Mononuclear cell (primary cell): ENCODE data around the gene DRC1. TPM values are rescaled to one million over a fixed set of nuclear protein-coding genes. Genes with fewer than 3 reads are reported as not detected.
"Not testable (repeated sequence)": the region's sequence is repeated elsewhere in the genome, so short reads cannot be mapped to it uniquely, and the experiment has no call there.

Experiments used
- H3K27me3 ChIP-seq: 2 replicates; pipeline ENCODE4 v1.6.0; 2011; ENCODE audit warnings: low read length, control low read depth; ENCODE audit not compliant: insufficient read depth
- H3K4me1 ChIP-seq: 2 replicates; pipeline ENCODE4 v1.5.1; 2011; ENCODE audit warnings: mild to moderate bottlenecking, low read length, control low read depth; ENCODE audit not compliant: insufficient read depth
- H3K4me3 ChIP-seq: 2 replicates; pipeline ENCODE4 v1.5.1; 2011; ENCODE audit warnings: mild to moderate bottlenecking, low read length, moderate library complexity
- H3K9me3 ChIP-seq: 2 replicates; pipeline ENCODE4 v1.5.1; 2011; ENCODE audit warnings: low read depth, mild to moderate bottlenecking, control low read depth, low read length
- total RNA-seq: library from RNA; depleted of rRNA; stranded (reverse); fragments of >200 nt; gene quantifications from one replicate; pipeline ENCODE4 v1.2.3, GENCODE V29; 2012

Gene DRC1
- not detected for total RNA-seq

- Histone ChIP-seq H3K27me3 (peaks cover 9% of the 10 kb centered on the region), H3K4me3 (no peak within 1 kb of the TSS), H3K4me1 (no peaks in the 10 kb centered on the region)
Measured at GRCh38 chr2:26401739-26402541, at the start of gene DRC1. DRC1 (plus strand) TSS chr2:26401920; CDS start chr2:26401990, 70 bp downstream.

GRCh38 chr2:26352892-26353291 is 48.8 kb upstream of the DRC1 start:
- no peaks in the 10 kb centered on the region for H3K27me3 ChIP-seq
- H3K9me3 ChIP-seq, result no peaks in the 10 kb centered on the region
- H3K4me1 ChIP-seq, result peaks cover 3% of the 10 kb centered on the region
- H3K4me3 ChIP-seq, result no peak overlapping the region

More at GRCh38 chr2:26401739-26402541, at the start of gene DRC1:
- no peaks in the 10 kb centered on the region for H3K9me3 ChIP-seq

- not testable (repeated sequence) for H3K27me3 ChIP-seq, H3K4me1 ChIP-seq, H3K4me3 ChIP-seq, H3K9me3 ChIP-seq
Measured at GRCh38 chr2:26354469-26354868, 47.3 kb upstream of the DRC1 start.

GRCh38 chr2:26355038-26355995 is 46.4 kb upstream of the DRC1 start:
- Histone ChIP-seq H3K27me3 (no peaks in the 10 kb centered on the region), H3K4me3 (no peak overlapping the region), H3K4me1 (peaks cover 3% of the 10 kb centered on the region), H3K9me3 (no peaks in the 10 kb centered on the region)

GRCh38 chr2:26356111-26356510 is 45.6 kb upstream of the DRC1 start:
- Histone ChIP-seq H3K27me3 (no peaks in the 10 kb centered on the region), H3K9me3 (no peaks in the 10 kb centered on the region), H3K4me1 (peaks cover 3% of the 10 kb centered on the region), H3K4me3 (no peak overlapping the region)

- H3K9me3 ChIP-seq, result no peaks in the 10 kb centered on the region
- H3K4me1 ChIP-seq, result peaks cover 3% of the 10 kb centered on the region
- H3K4me3 ChIP-seq, result no peak overlapping the region
- no peaks in the 10 kb centered on the region for H3K27me3 ChIP-seq
Measured at GRCh38 chr2:26356771-26357170, 44.9 kb upstream of the DRC1 start.

GRCh38 chr2:26359886-26360473 is 41.7 kb upstream of the DRC1 start:
- H3K9me3 ChIP-seq, result no peaks in the 10 kb centered on the region

GRCh38 chr2:26363323-26363722 is 38.4 kb upstream of the DRC1 start:
- H3K9me3 ChIP-seq, result no peaks in the 10 kb centered on the region
- H3K27me3 ChIP-seq, result no peaks in the 10 kb centered on the region
- no peak overlapping the region for H3K4me3 ChIP-seq
- no peaks in the 10 kb centered on the region for H3K4me1 ChIP-seq

More at GRCh38 chr2:26359886-26360473, 41.7 kb upstream of the DRC1 start:
- H3K27me3 ChIP-seq, result no peaks in the 10 kb centered on the region
- H3K4me1 ChIP-seq, result no peaks in the 10 kb centered on the region
- no peak overlapping the region for H3K4me3 ChIP-seq

- Histone ChIP-seq H3K27me3 (no peaks in the 10 kb centered on the region), H3K4me1 (no peaks in the 10 kb centered on the region), H3K4me3 (no peak overlapping the region), H3K9me3 (no peaks in the 10 kb centered on the region)
Measured at GRCh38 chr2:26363958-26364357, 37.8 kb upstream of the DRC1 start.

GRCh38 chr2:26364669-26365068 is 37.1 kb upstream of the DRC1 start:
- Histone ChIP-seq H3K4me3 (no peak overlapping the region), H3K27me3 (no peaks in the 10 kb centered on the region), H3K4me1 (no peaks in the 10 kb centered on the region), H3K9me3 (no peaks in the 10 kb centered on the region)

- Histone ChIP-seq H3K4me1 (no peaks in the 10 kb centered on the region), H3K9me3 (no peaks in the 10 kb centered on the region), H3K4me3 (no peak overlapping the region), H3K27me3 (no peaks in the 10 kb centered on the region)
Measured at GRCh38 chr2:26366957-26367356, 34.8 kb upstream of the DRC1 start.

- not testable (repeated sequence) for H3K27me3 ChIP-seq, H3K4me1 ChIP-seq, H3K4me3 ChIP-seq, H3K9me3 ChIP-seq
Measured at GRCh38 chr2:26369664-26370063, 32.1 kb upstream of the DRC1 start.

GRCh38 chr2:26370909-26371308 is 30.8 kb upstream of the DRC1 start:
- not testable (repeated sequence) for H3K4me3 ChIP-seq, H3K4me1 ChIP-seq, H3K9me3 ChIP-seq, H3K27me3 ChIP-seq

GRCh38 chr2:26376799-26377198 is 24.9 kb upstream of the DRC1 start:
- Histone ChIP-seq H3K9me3 (no peaks in the 10 kb centered on the region), H3K4me1 (no peaks in the 10 kb centered on the region), H3K4me3 (no peak overlapping the region), H3K27me3 (no peaks in the 10 kb centered on the region)

GRCh38 chr2:26380281-26380680 is 21.4 kb upstream of the DRC1 start:
- Histone ChIP-seq H3K4me3 (no peak overlapping the region), H3K27me3 (no peaks in the 10 kb centered on the region), H3K9me3 (no peaks in the 10 kb centered on the region), H3K4me1 (peaks cover 3% of the 10 kb centered on the region)
